Urinary bladder (tissue), 4 donors: Measurements from ENCODE around the gene VAT1. TPM values are rescaled to one million over a fixed set of nuclear protein-coding genes. Genes with fewer than 3 reads are reported as not detected.
"Not testable (repeated sequence)": the region's sequence is repeated elsewhere in the genome, so short reads cannot be mapped to it uniquely, and the experiment has no call there.

ENCODE experiments used
- DNase-seq: peaks from one replicate; pipeline ENCODE4 v3.0.0-alpha.2; 2015; ENCODE audit errors: extremely low spot score
- H3K27ac ChIP-seq: one replicate; pipeline ENCODE4 v1.5.1; 2013; ENCODE audit warnings: low read depth, mild to moderate bottlenecking, moderate library complexity
- H3K36me3 ChIP-seq: one replicate; pipeline ENCODE4 v1.6.1; 2013; ENCODE audit warnings: mild to moderate bottlenecking, moderate library complexity; ENCODE audit not compliant: insufficient read depth
- H3K4me1 ChIP-seq: one replicate; pipeline ENCODE4 v1.6.1; 2013; ENCODE audit warnings: mild to moderate bottlenecking, moderate library complexity; ENCODE audit not compliant: insufficient read depth
- H3K4me3 ChIP-seq: one replicate; pipeline ENCODE4 v1.5.1; 2013; ENCODE audit warnings: low read depth, low read length
- WGBS: extraction: QIAGEN DNeasy Blood & Tissue Kit; methylation state at CpG from one replicate; pipeline ENCODE4 v1.1.7; 2013; 5-methylcytosine and 5-hydroxymethylcytosine counted together
- polyA plus RNA-seq: library from polyadenylated mRNA; stranded (reverse); fragments of 200-250 nt; gene quantifications from one replicate; pipeline ENCODE4 v1.2.3, GENCODE V29; 2013
- total RNA-seq: library from RNA; depleted of rRNA; stranded (reverse); fragments of >200 nt; gene quantifications from one replicate; pipeline ENCODE4 v1.2.3, GENCODE V29; 2014
- donor health status: healthy with polysubstance abuse.
- donor health status: healthy.

Gene VAT1
- total and polyA plus RNA-seq, 2 donors = 40.3 to 175 TPM

DNA sequence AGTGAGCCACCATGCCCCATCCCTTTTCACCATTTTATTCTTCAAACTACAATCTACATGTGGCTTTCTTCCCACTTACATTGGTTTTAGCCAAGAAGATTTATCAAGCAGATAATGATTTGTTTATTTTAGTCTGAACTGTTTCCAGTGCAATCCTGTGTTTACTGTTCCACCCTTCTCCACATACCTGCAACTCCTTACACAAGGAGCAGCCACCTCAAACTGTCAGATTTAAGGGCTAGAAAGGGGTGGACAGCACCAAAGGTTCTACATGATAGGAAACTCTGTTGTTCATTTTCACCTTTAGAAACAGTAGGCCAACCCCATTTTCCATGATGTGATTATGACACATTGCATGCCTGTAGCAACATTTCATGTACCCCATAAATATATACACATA lies 39.9 kb downstream of the VAT1 start:
- H3K4me3 ChIP-seq = no peak overlapping the region
- H3K27ac ChIP-seq = no peak overlapping the region
- DNase-seq = no peak
- H3K4me1 ChIP-seq = no peaks in the 10 kb centered on the region
- H3K36me3 ChIP-seq = no peaks in the 10 kb centered on the region

DNA sequence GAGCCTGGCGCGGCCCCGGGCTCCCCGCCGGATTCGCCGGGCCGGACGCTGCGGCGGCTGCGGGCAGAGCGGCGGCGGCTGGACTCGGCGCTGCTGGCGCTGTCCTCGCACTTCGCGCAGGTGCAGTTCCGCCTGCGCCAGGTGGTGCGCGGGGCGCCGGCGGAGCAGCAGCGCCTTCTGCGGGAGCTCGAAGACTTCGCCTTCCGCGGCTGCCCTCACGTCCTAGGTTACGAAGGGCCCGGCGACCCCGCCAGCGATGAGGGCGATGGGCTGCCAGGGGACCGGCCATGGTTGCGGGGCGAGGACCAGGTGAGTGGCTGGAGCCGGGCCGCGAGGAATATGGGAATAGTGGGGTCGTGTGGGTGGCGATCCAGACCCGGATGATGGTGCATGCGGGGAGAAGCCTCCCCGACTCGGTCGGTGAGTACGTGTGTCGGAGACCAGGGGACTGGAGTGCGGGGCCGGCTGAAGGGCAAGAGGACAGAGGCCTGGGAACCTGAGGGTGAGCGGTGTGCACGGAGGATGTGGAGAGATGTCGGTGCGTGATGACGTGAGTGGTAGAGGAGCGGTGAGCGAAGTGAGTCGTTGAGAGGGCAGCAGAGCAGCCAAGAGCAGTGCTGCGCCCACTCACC lies 41.3 kb downstream of the VAT1 start:
- H3K36me3 ChIP-seq = no peaks in the 10 kb centered on the region
- H3K4me3 ChIP-seq = peak overlapping the region; percentile 92
- WGBS = under 1% methylated on average over 67 of the region's 67 CpGs
- no peaks in the 10 kb centered on the region for H3K4me1 ChIP-seq
- DNase-seq = no peak
- H3K27ac ChIP-seq = peak overlapping the region; percentile 70

DNA sequence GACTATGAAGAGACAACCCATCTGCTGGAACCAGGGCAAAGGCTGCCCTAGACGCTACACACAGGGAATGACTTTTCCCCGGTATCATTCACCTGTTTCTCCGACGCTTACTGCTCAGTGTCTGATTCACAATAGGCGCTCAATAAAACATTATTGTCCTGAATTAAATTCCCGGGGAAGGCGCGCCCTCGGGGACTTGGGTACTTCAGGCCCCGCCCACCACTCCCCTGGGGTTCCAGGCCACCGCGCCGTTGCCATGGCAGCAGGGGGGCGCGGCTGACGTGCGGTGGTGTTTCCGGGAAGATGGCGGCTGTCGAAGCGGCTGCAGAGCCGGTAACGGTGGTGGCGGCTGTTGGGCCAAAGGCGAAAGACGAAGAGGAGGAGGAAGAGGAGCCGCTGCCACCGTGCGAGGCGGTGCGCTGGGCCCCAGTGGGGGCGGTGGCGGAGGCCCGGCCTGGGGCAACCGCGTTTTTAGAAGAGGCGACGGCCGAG lies 41.9 kb downstream of the VAT1 start, which contains the start of gene RUNDC1:
TSS of gene RUNDC1 (plus strand) at position 292 of the 492 bp plus-strand sequence. CDS start at position 304, 12 bp downstream.
- DNase-seq = peak; percentile 66
- WGBS = under 1% methylated on average over 39 of the region's 39 CpGs
- Histone ChIP-seq H3K36me3 (no peaks in the 10 kb centered on the region), H3K27ac (peak within 1 kb of the TSS; percentile 70), H3K4me3 (peak within 1 kb of the TSS; percentile 92), H3K4me1 (no peaks in the 10 kb centered on the region)

DNA sequence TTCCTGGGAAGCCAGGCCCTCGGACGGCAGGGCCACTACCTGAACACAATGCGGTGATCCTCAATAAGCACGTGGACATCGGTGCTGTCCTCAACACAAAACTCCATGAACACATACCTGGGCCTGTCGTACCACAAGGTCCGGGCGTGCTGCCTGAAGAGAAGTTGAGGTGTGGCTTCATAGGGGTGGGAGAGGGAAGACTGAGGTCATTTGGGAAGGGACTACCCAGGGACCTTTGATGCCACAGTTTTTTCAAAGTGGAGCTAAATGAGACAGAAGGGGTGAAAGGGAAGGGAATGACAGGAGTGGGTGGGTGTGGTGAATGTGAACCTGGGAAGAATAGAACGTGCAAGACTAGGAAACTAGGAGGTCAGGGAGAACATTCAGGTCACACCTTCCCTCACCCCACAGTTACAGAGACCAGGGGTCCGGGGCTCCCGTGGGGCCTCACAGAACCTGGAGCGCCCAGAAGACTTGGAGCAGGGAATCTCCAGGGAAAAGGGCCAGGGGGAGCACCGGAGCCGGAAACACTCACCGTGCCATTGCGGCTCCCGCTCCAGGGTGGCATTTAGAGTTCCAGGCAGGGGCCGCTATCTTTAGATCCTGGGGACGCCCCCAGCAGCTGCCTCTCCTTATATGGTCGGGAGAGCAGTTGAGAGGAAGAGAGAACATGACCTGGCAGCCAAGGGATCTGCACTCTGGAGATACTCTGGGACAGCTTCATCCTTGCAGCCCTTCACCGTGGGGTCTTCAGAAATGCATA lies 42.5 kb downstream of the VAT1 start, which contains the start of gene PTGES3L:
TSS of gene PTGES3L (minus strand) at position 570 of the 763 bp plus-strand sequence. CDS start at position 543, 27 bp downstream.
- Histone ChIP-seq H3K4me3 (peak within 1 kb of the TSS; percentile 92), H3K4me1 (no peaks in the 10 kb centered on the region), H3K36me3 (no peaks in the 10 kb centered on the region), H3K27ac (peak within 1 kb of the TSS; percentile 70)
- DNase-seq = no peak
- WGBS = 32% methylated on average over 21 of the region's 21 CpGs

DNA sequence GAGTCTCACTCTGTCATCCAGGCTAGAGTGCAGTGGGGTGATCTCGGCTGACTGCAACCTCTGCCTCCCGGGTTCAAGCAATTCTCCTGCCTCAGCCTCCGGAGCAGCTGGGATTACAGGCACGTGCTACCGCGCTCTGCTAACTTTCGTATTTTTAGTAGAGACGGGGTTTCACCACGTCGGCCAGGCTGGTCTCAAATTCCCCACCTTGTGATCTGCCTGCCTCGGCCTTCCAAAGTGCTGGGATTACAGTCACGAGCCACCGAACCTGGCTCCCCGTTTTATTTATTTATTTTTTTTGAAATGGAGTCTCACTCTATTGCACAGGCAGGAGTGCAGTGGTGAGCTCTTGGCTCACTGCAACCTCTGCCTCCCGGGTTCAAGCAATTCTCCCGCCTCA lies 46.5 kb downstream of the VAT1 start:
- H3K27ac ChIP-seq, H3K36me3 ChIP-seq, H3K4me3 ChIP-seq, H3K4me1 ChIP-seq, DNase-seq: not testable (repeated sequence)
- 85% methylated on average over 16 of the region's 16 CpGs for WGBS

- Histone ChIP-seq H3K36me3 (no peaks in the 10 kb centered on the region), H3K4me1 (no peaks in the 10 kb centered on the region), H3K27ac (no peak overlapping the region), H3K4me3 (no peak overlapping the region)
- 62% methylated on average over 2 of the region's 2 CpGs for WGBS
- no peak for DNase-seq
Measured at GRCh38 chr17:42975265-42975664, 46.9 kb downstream of the VAT1 start.

DNA sequence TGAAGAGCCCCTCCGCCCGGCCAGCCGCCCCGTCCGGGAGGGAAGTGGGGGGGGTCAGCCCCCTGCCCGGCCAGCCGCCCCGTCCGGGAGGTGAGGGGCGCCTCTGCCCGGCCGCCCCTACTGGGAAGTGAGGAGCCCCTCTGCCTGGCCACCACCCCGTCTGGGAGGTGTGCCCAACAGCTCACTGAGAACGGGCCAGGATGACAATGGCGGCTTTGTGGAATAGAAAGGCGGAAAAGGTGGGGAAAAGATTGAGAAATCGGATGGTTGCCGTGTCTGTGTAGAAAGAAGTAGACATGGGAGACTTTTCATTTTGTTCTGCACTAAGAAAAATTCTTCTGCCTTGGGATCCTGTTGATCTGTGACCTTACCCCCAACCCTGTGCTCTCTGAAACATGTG lies 48.9 kb downstream of the VAT1 start:
- H3K4me1 ChIP-seq, H3K36me3 ChIP-seq, DNase-seq, H3K4me3 ChIP-seq, H3K27ac ChIP-seq: not testable (repeated sequence)
- WGBS = 80% methylated on average over 12 of the region's 18 CpGs

DNA sequence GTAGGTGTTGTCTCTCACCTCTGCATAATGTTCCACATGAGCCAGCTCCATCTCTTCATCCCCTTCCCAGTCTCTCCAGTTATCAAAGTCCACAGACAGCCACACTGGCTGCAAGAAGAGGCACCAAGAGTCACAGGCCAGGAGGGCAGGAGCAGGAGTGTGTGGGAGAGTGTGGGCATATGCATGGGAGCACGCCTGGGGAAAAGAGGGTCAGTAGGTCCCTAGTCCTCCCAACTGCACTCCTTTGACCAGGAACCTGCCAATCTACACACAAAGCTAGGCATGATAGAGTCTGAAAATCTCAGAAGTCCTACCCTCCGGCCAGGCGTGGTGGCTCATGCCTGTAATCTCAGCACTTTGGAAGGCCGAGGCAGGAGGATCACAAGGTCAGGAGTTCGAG lies 50.6 kb downstream of the VAT1 start:
- no peaks in the 10 kb centered on the region for H3K4me1 ChIP-seq
- no peaks in the 10 kb centered on the region for H3K36me3 ChIP-seq
- 93% methylated on average over 5 of the region's 5 CpGs for WGBS
- DNase-seq = no peak
- H3K27ac ChIP-seq = no peak overlapping the region
- H3K4me3 ChIP-seq = no peak overlapping the region

- no peak for DNase-seq
- no peaks in the 10 kb centered on the region for H3K4me1 ChIP-seq
- H3K4me3 ChIP-seq = no peak overlapping the region
- 52% methylated on average over 5 of the region's 5 CpGs for WGBS
- H3K27ac ChIP-seq = no peak overlapping the region
- no peaks in the 10 kb centered on the region for H3K36me3 ChIP-seq
Measured at GRCh38 chr17:42969001-42969581, 53.1 kb downstream of the VAT1 start.

DNA sequence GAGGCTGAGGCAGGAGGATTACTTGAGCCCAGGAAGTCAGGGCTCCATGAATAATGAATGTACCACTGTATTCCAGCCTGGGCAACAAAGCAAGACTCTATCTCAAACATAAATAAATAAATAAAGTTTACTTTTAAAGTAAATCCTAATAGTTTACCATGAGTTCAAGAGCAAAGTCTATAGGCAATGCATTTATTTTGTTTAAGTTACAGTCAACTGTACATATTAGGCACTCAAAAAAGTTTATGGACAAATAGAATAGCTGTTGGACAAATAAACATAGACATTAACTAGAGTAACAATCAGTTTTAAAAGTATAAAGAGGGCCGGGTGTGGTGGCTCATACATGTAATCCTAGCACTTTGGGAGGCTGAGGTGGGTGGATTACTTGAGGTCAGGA lies 54.3 kb downstream of the VAT1 start:
- no peaks in the 10 kb centered on the region for H3K36me3 ChIP-seq
- WGBS = 68% methylated on average over 1 of the region's 1 CpG
- H3K4me1 ChIP-seq = no peaks in the 10 kb centered on the region
- H3K4me3 ChIP-seq = no peak overlapping the region
- H3K27ac ChIP-seq = no peak overlapping the region
- DNase-seq = no peak

Other genes starting within 250 kb of the VAT1 start
- 32.6 TPM for gene VPS25, start 248.9 kb downstream of the VAT1 start, total RNA-seq
- 71.6 TPM for gene VPS25, start 248.9 kb downstream of the VAT1 start, polyA plus RNA-seq
- 0.26 TPM for gene WNK4, start 241.8 kb downstream of the VAT1 start, total RNA-seq
- gene WNK4, start 241.8 kb downstream of the VAT1 start, polyA plus RNA-seq = 0.23 TPM
- 57.5 TPM for gene COA3, start 223.7 kb downstream of the VAT1 start, total RNA-seq
- 89.9 TPM for gene COA3, start 223.7 kb downstream of the VAT1 start, polyA plus RNA-seq
- gene CNTD1, start 223.5 kb downstream of the VAT1 start, total RNA-seq = 0.37 TPM
- gene CNTD1, start 223.5 kb downstream of the VAT1 start, polyA plus RNA-seq = 0.71 TPM
- 51.4 TPM for gene BECN1, start 198.1 kb downstream of the VAT1 start, total RNA-seq
- gene BECN1, start 198.1 kb downstream of the VAT1 start, polyA plus RNA-seq = 82.7 TPM
- 31.1 TPM for gene PSME3, start 189.0 kb downstream of the VAT1 start, total RNA-seq
- 79.7 TPM for gene PSME3, start 189.0 kb downstream of the VAT1 start, polyA plus RNA-seq
- gene AOC2, start 177.8 kb downstream of the VAT1 start, total RNA-seq = 0.42 TPM
- 2.1 TPM for gene AOC2, start 177.8 kb downstream of the VAT1 start, polyA plus RNA-seq
- gene AOC3, start 171.2 kb downstream of the VAT1 start, total RNA-seq = 40.6 TPM
- 319 TPM for gene AOC3, start 171.2 kb downstream of the VAT1 start, polyA plus RNA-seq
- not detected for gene G6PC1, start 121.6 kb downstream of the VAT1 start, total RNA-seq
- 0.15 TPM for gene G6PC1, start 121.6 kb downstream of the VAT1 start, polyA plus RNA-seq
- 20.6 TPM for gene AARSD1, start 57.9 kb downstream of the VAT1 start, total RNA-seq
- gene AARSD1, start 57.9 kb downstream of the VAT1 start, polyA plus RNA-seq = 36.2 TPM
- gene PTGES3L, start 42.3 kb downstream of the VAT1 start, total RNA-seq = 6.8 TPM
- gene PTGES3L, start 42.3 kb downstream of the VAT1 start, polyA plus RNA-seq = 18.6 TPM
- gene RUNDC1, start 41.8 kb downstream of the VAT1 start, total RNA-seq = 9.9 TPM
- gene RUNDC1, start 41.8 kb downstream of the VAT1 start, polyA plus RNA-seq = 12.3 TPM
- 1,142 TPM for gene RPL27, start 24.0 kb downstream of the VAT1 start, total RNA-seq
- 3,115 TPM for gene RPL27, start 24.0 kb downstream of the VAT1 start, polyA plus RNA-seq
- gene IFI35, start 15.6 kb downstream of the VAT1 start, total RNA-seq = 11.4 TPM
- 34.8 TPM for gene IFI35, start 15.6 kb downstream of the VAT1 start, polyA plus RNA-seq
- gene RND2, start 2.8 kb upstream of the VAT1 start, total RNA-seq = 1.6 TPM
- gene RND2, start 2.8 kb upstream of the VAT1 start, polyA plus RNA-seq = 1.5 TPM
- gene BRCA1, start 103.0 kb upstream of the VAT1 start, total RNA-seq = 23.3 TPM
- gene BRCA1, start 103.0 kb upstream of the VAT1 start, polyA plus RNA-seq = 3.5 TPM
- 95.9 TPM for gene NBR1, start 148.8 kb upstream of the VAT1 start, total RNA-seq
- gene NBR1, start 148.8 kb upstream of the VAT1 start, polyA plus RNA-seq = 65.1 TPM
- 10.7 TPM for gene TMEM106A, start 189.5 kb upstream of the VAT1 start, total RNA-seq
- gene TMEM106A, start 189.5 kb upstream of the VAT1 start, polyA plus RNA-seq = 4.4 TPM
- not detected for gene CCDC200, start 206.2 kb upstream of the VAT1 start, total RNA-seq
- gene CCDC200, start 206.2 kb upstream of the VAT1 start, polyA plus RNA-seq = not detected
- gene RNU2-1, start 211.6 kb upstream of the VAT1 start, total RNA-seq = not detected
- gene RNU2-1, start 211.6 kb upstream of the VAT1 start, polyA plus RNA-seq = not detected